ENCODE measurements around the gene MICU1.

- TF ChIP-seq, protein P1, sequence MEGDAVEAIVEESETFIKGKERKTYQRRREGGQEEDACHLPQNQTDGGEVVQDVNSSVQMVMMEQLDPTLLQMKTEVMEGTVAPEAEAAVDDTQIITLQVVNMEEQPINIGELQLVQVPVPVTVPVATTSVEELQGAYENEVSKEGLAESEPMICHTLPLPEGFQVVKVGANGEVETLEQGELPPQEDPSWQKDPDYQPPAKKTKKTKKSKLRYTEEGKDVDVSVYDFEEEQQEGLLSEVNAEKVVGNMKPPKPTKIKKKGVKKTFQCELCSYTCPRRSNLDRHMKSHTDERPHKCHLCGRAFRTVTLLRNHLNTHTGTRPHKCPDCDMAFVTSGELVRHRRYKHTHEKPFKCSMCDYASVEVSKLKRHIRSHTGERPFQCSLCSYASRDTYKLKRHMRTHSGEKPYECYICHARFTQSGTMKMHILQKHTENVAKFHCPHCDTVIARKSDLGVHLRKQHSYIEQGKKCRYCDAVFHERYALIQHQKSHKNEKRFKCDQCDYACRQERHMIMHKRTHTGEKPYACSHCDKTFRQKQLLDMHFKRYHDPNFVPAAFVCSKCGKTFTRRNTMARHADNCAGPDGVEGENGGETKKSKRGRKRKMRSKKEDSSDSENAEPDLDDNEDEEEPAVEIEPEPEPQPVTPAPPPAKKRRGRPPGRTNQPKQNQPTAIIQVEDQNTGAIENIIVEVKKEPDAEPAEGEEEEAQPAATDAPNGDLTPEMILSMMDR (IDR thresholded peaks at IDR 0.05) = no peak
- TF ChIP-seq EZH2 (IDR thresholded peaks at IDR 0.05) = no peak
These were observed 246.8 kb downstream of the MICU1 start for GRCh38 chr10:72379062-72379461.

All from neural progenitor cell (in vitro differentiated cells).